Fibroblast of lung (primary cell): ENCODE measurements around the gene GIGYF1. TPM values are rescaled to one million over a fixed set of nuclear protein-coding genes. Genes with fewer than 3 reads are reported as not detected.

ENCODE experiments used
- DNase-seq, 2 donors: peaks; one replicate each; pipeline versions ENCODE4 v3.0.0 to v3.0.0-alpha.2; 2010; ENCODE audit warnings: low read depth in 2 of 2
- H2AFZ ChIP-seq: 2 replicates; pipeline ENCODE4 v1.5.1; 2012; ENCODE audit warnings: low read length, control low read depth, inconsistent platforms
- H3K27ac ChIP-seq: 2 replicates; pipeline ENCODE4 v1.5.1; 2011; ENCODE audit warnings: low read length, control low read depth; ENCODE audit not compliant: insufficient read depth
- H3K27me3 ChIP-seq: 2 replicates; pipeline ENCODE4 v1.5.1; 2011; ENCODE audit warnings: mild to moderate bottlenecking, low read length; ENCODE audit not compliant: control insufficient read depth, insufficient read depth
- H3K36me3 ChIP-seq: 2 replicates; pipeline ENCODE4 v1.5.1; 2011; ENCODE audit warnings: low read length; ENCODE audit not compliant: control insufficient read depth, insufficient read depth
- H3K4me1 ChIP-seq: 2 replicates; pipeline ENCODE4 v1.5.1; 2011; ENCODE audit warnings: low read length; ENCODE audit not compliant: control insufficient read depth, insufficient read depth; ENCODE audit errors: extremely low read depth
- H3K4me2 ChIP-seq: 2 replicates; pipeline ENCODE4 v1.5.1; 2011; ENCODE audit warnings: low read length, control low read depth; ENCODE audit not compliant: insufficient read depth; ENCODE audit errors: extremely low read depth
- H3K4me3 ChIP-seq, 4 experiments: fragments of 200-600 bp in 1 of 4; sonication (generic) in 1 of 4; replicated peaks in 1 of 4; 2 replicates each; pipeline ENCODE4 v1.5.1; 2011 to 2016; ENCODE audit warnings: low read length in 4 of 4, low read depth in 3 of 4, mild to moderate bottlenecking in 3 of 4, control low read depth in 2 of 4, inconsistent platforms in 1 of 4, mixed read lengths in 1 of 4; ENCODE audit not compliant: insufficient read depth in 1 of 4; ENCODE audit errors: control extremely low read depth in 1 of 4
- H3K79me2 ChIP-seq: 2 replicates; pipeline ENCODE4 v1.5.1; 2012; ENCODE audit warnings: mild to moderate bottlenecking, low read length, inconsistent platforms; ENCODE audit not compliant: control insufficient read depth, insufficient read depth
- H3K9ac ChIP-seq: 2 replicates; pipeline ENCODE4 v1.5.1; 2011; ENCODE audit warnings: mild to moderate bottlenecking, low read length, control low read depth; ENCODE audit not compliant: insufficient read depth
- H3K9me3 ChIP-seq: 2 replicates; pipeline ENCODE4 v1.5.1; 2012; ENCODE audit warnings: low read depth, low read length; ENCODE audit not compliant: control insufficient read depth, insufficient read depth
- H4K20me1 ChIP-seq: 2 replicates; pipeline ENCODE4 v1.5.1; 2011; ENCODE audit warnings: low read length; ENCODE audit not compliant: control insufficient read depth, insufficient read depth; ENCODE audit errors: extremely low read depth
- EZH2 ChIP-seq: IDR thresholded peaks from 2 replicates; pipeline ENCODE4 v1.5.1; 2012; ENCODE audit warnings: low read length, control low read depth, mild to moderate bottlenecking; ENCODE audit errors: missing control alignments
- polyA plus RNA-seq, 2 donors: library from polyadenylated mRNA; depleted of rRNA in 1 of 2; stranded (reverse) in 1 of 2; unstranded in 1 of 2; fragments of >200 nt; gene quantifications; 2 replicates each; pipeline ENCODE4 v1.2.1, GENCODE V29; 2011 to 2012; ENCODE audit warnings: missing spikeins in 1 of 2
- total RNA-seq: library from RNA; depleted of rRNA; stranded (reverse); fragments of >200 nt; gene quantifications from 2 replicates; pipeline ENCODE4 v1.2.1, GENCODE V29; 2014
- TF ChIP-seq, protein P1 (sequence below), 2 donors: IDR thresholded peaks in 1 of 2; conservative IDR thresholded peaks in 1 of 2; 1 replicate in 1 of 2; 2 replicates in 1 of 2; pipeline ENCODE4 v1.5.1; 2011 to 2012; ENCODE audit warnings: low read length in 2 of 2, control low read depth in 1 of 2, inconsistent platforms in 1 of 2, low read depth in 1 of 2, mild to moderate bottlenecking in 1 of 2

GIGYF1 gene
- total and polyA plus RNA-seq, 2 donors (not counting 1 experiment from before 2014, with no cell fraction given), result 3.8 to 15.9 TPM

DNA sequence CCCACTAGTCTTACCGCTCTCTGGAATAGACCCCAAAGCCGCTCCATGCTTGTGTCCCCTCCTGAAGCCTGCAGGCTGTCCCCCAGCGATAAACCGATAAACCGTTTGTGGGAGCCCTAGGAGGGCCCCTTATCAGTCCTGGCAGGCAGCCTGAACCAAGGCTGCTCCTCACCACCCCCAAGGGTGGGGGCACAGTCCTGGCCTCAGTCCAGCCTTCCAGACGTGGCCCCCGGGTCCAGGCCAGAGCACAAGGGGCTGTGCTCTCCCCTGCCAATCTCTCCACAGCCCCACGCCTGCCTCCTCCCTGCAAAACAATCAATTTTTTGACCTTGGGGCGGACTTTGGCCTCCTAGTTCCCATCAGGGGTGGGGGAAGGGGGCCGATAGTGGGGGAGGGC, 52.6 kb downstream of the GIGYF1 start, which contains the start of gene TFR2:
TFR2 (minus strand) TSS at position 90 of the 397 bp plus-strand sequence; CDS start at position 47, 43 bp downstream.
- Histone ChIP-seq H3K79me2 (no peaks in the 10 kb centered on the region), H3K27ac (no peak within 1 kb of the TSS), H4K20me1 (no peaks in the 10 kb centered on the region), H3K9me3 (no peaks in the 10 kb centered on the region), H3K4me2 (no peak within 1 kb of the TSS), H3K4me1 (no peaks in the 10 kb centered on the region), H3K27me3 (no peaks in the 10 kb centered on the region), H3K36me3 (no peaks in the 10 kb centered on the region), H2AFZ (no peak within 1 kb of the TSS), H3K9ac (no peak within 1 kb of the TSS), H3K4me3 (no peak within 1 kb of the TSS)
- no peak for DNase-seq
- no peak for TF ChIP-seq EZH2
- TF ChIP-seq, protein P1, sequence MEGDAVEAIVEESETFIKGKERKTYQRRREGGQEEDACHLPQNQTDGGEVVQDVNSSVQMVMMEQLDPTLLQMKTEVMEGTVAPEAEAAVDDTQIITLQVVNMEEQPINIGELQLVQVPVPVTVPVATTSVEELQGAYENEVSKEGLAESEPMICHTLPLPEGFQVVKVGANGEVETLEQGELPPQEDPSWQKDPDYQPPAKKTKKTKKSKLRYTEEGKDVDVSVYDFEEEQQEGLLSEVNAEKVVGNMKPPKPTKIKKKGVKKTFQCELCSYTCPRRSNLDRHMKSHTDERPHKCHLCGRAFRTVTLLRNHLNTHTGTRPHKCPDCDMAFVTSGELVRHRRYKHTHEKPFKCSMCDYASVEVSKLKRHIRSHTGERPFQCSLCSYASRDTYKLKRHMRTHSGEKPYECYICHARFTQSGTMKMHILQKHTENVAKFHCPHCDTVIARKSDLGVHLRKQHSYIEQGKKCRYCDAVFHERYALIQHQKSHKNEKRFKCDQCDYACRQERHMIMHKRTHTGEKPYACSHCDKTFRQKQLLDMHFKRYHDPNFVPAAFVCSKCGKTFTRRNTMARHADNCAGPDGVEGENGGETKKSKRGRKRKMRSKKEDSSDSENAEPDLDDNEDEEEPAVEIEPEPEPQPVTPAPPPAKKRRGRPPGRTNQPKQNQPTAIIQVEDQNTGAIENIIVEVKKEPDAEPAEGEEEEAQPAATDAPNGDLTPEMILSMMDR (conservative IDR thresholded peaks at IDR 0.05 in 1 of 2, IDR thresholded peaks at IDR 0.05 in 1 of 2; ENCODE audit: low read depth in 1 of 2, low read length in 2 of 2), result no peak

DNA sequence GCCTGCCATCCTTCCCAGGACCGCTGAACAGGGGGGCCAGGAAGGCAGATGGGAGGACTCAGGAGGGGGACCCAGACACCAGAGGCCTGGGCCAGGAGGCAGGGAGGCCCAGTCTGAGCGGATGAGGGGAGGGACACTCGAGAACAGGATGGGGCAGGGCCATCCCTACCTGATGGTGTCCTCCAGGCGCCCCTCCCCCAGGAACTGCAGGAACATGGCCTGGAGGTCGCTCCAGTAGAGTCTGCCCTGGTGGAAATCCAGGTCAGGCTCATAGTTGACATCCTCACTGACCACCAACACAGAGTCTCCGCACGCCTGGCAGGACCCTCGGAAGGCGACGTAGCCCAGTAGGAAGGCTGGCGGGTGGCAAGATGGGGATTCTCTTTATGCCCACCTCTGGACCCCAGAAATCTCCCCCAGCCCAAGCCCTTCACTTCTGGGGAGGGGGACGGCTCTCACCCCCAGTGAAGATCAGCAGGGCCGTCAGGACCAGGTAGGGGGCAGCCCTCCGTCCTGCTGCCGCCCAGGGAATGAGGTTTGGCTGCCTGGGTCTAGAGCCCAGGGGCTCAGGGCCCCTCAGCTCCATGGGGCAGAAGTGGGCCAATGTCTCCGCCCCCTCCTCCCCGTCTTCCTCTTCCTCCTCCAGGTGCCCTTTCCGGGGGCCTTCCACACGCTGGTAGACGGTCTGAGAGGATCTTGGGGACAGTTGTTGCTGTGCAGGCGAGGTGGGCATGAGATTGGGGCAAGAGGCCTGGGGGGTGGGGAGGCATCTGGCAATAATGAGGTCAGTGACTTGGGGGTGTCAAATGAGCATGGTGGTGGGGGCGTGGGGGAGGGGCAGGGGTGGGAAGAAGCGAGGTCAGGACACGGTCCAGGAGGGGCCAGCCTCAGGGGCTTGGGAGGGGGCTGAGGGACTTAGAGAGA, 53.3 kb downstream of the GIGYF1 start:
- no peak for DNase-seq
- Histone ChIP-seq H3K4me3 (no peak overlapping the region), H3K4me1 (no peaks in the 10 kb centered on the region), H3K4me2 (no peak overlapping the region), H4K20me1 (no peaks in the 10 kb centered on the region), H3K9me3 (no peaks in the 10 kb centered on the region), H3K27ac (no peak overlapping the region), H3K36me3 (no peaks in the 10 kb centered on the region), H3K27me3 (no peaks in the 10 kb centered on the region), H2AFZ (no peak overlapping the region), H3K9ac (no peak overlapping the region), H3K79me2 (no peaks in the 10 kb centered on the region)
- TF ChIP-seq, protein P1 (conservative IDR thresholded peaks at IDR 0.05 in 1 of 2, IDR thresholded peaks at IDR 0.05 in 1 of 2; ENCODE audit: low read depth in 1 of 2, low read length in 2 of 2), result no peak
- TF ChIP-seq EZH2, result no peak

DNA sequence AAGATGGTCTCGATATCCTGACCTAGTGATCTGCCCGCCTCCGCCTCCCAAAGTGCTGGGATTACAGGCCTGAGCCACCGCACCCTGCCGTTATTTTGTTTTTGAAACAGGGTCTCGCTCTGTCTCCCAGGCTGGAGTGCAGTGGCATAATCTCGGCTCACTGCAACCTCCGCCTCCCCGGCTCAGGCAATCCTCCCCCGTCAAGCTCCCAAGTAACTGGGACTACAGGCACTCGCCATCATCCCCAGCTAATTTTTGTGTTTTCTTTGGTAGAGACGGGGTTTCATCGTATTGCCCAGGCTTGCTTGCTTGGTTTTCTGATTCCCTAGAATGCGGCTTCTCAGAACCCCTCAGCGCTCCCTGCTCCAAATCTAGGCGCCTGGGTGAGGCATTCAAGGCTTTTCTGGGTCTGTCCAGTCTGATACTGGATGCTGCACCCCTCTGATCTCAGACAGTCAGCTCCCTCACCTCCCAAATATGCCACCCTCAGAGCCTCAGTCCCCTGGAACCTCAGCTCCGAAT, 54.0 kb downstream of the GIGYF1 start:
- no peaks in the 10 kb centered on the region for H4K20me1 ChIP-seq
- no peak for DNase-seq

More for the DNA sequence above, 54.0 kb downstream of the GIGYF1 start:
- TF ChIP-seq EZH2, result no peak
- TF ChIP-seq, protein P1 (conservative IDR thresholded peaks at IDR 0.05 in 1 of 2, IDR thresholded peaks at IDR 0.05 in 1 of 2; ENCODE audit: low read depth in 1 of 2, low read length in 2 of 2), result no peak
- no peaks in the 10 kb centered on the region for H3K27me3 ChIP-seq
- no peak overlapping the region for H3K4me3 ChIP-seq
- no peaks in the 10 kb centered on the region for H3K79me2 ChIP-seq
- no peaks in the 10 kb centered on the region for H3K9me3 ChIP-seq
- no peak overlapping the region for H2AFZ ChIP-seq
- no peak overlapping the region for H3K27ac ChIP-seq
- H3K9ac ChIP-seq, result no peak overlapping the region
- H3K36me3 ChIP-seq, result no peaks in the 10 kb centered on the region
- H3K4me2 ChIP-seq, result no peak overlapping the region
- no peaks in the 10 kb centered on the region for H3K4me1 ChIP-seq
